Gastrocnemius medialis (tissue), 4 donors: Measurements from ENCODE around the gene TRMT44. TPM values are rescaled to one million over a fixed set of nuclear protein-coding genes. Genes with fewer than 3 reads are reported as not detected.

Experiments used
- ATAC-seq, 2 donors: fragments of 150-250 bp; one replicate each; pipeline ENCODE4 v1.9.1; 2016
- DNase-seq, 2 donors: peaks; one replicate each; pipeline ENCODE4 v3.0.0-alpha.2; 2019
- H3K27ac ChIP-seq, 4 donors: fragments of 200-600 bp; sonication (generic); 1 replicate in 1 of 4; 2 replicates in 3 of 4; pipeline ENCODE4 v1.5.1; 2016 to 2018; ENCODE audit warnings: mild to moderate bottlenecking in 2 of 4, moderate library complexity in 1 of 4
- H3K27me3 ChIP-seq, 3 donors: fragments of 200-600 bp; sonication (generic) in 2 of 3; 1 replicate in 1 of 3; 2 replicates in 2 of 3; pipeline versions ENCODE4 v1.5.1 to v1.6.0; 2016 to 2019; ENCODE audit warnings: mild to moderate bottlenecking in 1 of 3, moderate library complexity in 1 of 3
- H3K36me3 ChIP-seq, 2 donors: fragments of 200-600 bp; sonication (generic) in 1 of 2; one replicate each; pipeline ENCODE4 v1.5.1; 2017 to 2018
- H3K4me1 ChIP-seq, 2 donors: fragments of 200-600 bp; sonication (generic) in 1 of 2; one replicate each; pipeline ENCODE4 v1.5.1; 2016 to 2017; ENCODE audit warnings: mild to moderate bottlenecking in 2 of 2
- H3K4me3 ChIP-seq, 4 donors: fragments of 200-600 bp; sonication (generic) in 3 of 4; 1 replicate in 1 of 4; 2 replicates in 3 of 4; pipeline ENCODE4 v1.5.1; 2016 to 2019; ENCODE audit warnings: mild to moderate bottlenecking in 2 of 4
- H3K9me3 ChIP-seq, 3 donors: fragments of 200-600 bp; sonication (generic) in 2 of 3; 1 replicate in 1 of 3; 2 replicates in 2 of 3; pipeline ENCODE4 v1.5.1; 2016 to 2019
- POLR2A ChIP-seq, 2 donors: fragments of 450-650 bp; IDR thresholded peaks; one replicate each; pipeline ENCODE4 v1.6.1; 2017; ENCODE audit warnings: antibody characterized with exemption in 2 of 2, mild to moderate bottlenecking in 2 of 2, moderate library complexity in 2 of 2
- in situ Hi-C, 4 donors: fragments of 200-750 bp; cut with MboI; loops; one replicate each; pipeline versions ENCODE4 v1.15.0 to v1.8.0; 2017; ENCODE audit warnings: low sequenced_read_pairs in 4 of 4
- intact Hi-C: fragments of 100-400 bp; cut with DNase I; formaldehyde crosslinking; loops from one replicate; pipeline ENCODE4 v1.15.1; 2023; ENCODE audit warnings: low total_unique reads
- total RNA-seq, 4 donors: library from RNA; depleted of rRNA; stranded (reverse); fragments of >200 nt; gene quantifications; one replicate each; pipeline versions ENCODE4 v1.1.0 to v1.2.3, GENCODE V29; 2016
- TF ChIP-seq, protein P1 (sequence below), 5 experiments: fragments of 450-650 bp in 3 of 5; fragments of 200-600 bp in 2 of 5; sonication (generic) in 2 of 5; IDR thresholded peaks in 4 of 5; conservative IDR thresholded peaks in 1 of 5; 1 replicate in 4 of 5; 2 replicates in 1 of 5; pipeline ENCODE4 v1.5.1; 2016 to 2019; ENCODE audit warnings: antibody characterized with exemption in 5 of 5, mild to moderate bottlenecking in 3 of 5, moderate library complexity in 3 of 5

The TRMT44 gene
- total RNA-seq, 4 donors from 2014 or later, result 7.5 to 16.4 (median 10.2) TPM

DNA sequence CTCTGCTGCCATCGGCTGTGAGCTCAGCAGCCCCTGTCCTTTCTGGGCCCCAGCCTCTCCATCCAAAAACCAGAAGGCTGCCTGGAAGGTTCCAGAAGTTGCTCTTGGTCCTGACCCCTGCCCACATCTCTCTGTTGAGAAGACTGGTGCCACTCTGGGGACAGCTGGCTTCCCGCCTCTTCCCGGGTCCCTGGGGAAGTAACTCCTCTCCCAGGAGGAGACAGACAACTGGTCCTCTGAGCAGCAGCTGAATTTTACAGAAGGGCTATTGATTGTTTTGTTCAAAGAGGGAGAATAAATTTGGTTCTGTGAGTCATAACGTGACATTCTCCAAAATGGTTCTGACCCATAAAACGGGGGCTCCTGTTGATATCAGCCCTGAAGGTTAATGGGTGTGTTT is 61.2 kb downstream of the TRMT44 start:
- ATAC-seq (no peak), DNase-seq (no peak)
- H3K27ac ChIP-seq, result no peak overlapping the region
- H3K4me1 ChIP-seq, result peaks cover 4 to 6% of the 10 kb centered on the region in 2 donors
- in situ Hi-C loops (no loop called here), intact Hi-C loops (no loop called here)
- H3K27me3 ChIP-seq, result no peaks in the 10 kb centered on the region
- TF ChIP-seq POLR2A (IDR thresholded peaks at IDR 0.05), result no peak
- TF ChIP-seq, protein P1, sequence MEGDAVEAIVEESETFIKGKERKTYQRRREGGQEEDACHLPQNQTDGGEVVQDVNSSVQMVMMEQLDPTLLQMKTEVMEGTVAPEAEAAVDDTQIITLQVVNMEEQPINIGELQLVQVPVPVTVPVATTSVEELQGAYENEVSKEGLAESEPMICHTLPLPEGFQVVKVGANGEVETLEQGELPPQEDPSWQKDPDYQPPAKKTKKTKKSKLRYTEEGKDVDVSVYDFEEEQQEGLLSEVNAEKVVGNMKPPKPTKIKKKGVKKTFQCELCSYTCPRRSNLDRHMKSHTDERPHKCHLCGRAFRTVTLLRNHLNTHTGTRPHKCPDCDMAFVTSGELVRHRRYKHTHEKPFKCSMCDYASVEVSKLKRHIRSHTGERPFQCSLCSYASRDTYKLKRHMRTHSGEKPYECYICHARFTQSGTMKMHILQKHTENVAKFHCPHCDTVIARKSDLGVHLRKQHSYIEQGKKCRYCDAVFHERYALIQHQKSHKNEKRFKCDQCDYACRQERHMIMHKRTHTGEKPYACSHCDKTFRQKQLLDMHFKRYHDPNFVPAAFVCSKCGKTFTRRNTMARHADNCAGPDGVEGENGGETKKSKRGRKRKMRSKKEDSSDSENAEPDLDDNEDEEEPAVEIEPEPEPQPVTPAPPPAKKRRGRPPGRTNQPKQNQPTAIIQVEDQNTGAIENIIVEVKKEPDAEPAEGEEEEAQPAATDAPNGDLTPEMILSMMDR (IDR thresholded peaks at IDR 0.05 in 4 of 5, conservative IDR thresholded peaks at IDR 0.05 in 1 of 5), result no peak
- H3K36me3 ChIP-seq, result no peaks in the 10 kb centered on the region
- H3K9me3 ChIP-seq, result no peaks in the 10 kb centered on the region
- no peak overlapping the region for H3K4me3 ChIP-seq

DNA sequence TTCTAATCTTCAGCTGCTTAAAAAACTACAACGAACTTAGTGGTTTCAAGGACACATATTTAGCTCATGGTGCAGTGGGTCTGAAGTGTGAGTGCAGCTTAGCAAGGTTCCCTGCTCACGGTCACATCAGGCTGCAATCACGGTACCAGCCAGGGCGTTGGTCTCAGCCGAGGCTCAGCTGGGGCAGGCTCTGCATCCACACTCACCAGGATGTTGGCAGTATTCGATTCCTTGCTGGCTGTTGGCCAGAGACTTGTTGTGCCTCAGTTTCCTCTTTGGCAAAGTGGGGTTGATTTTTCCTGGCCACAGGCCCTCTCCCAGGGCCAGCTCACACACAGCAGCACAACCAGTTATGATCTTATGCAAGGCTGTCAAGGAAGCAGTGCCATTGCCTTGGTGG is 61.8 kb downstream of the TRMT44 start:
- DNase-seq (no peak), ATAC-seq (no peak)
- Histone ChIP-seq H3K4me1 (peaks cover 6 to 8% of the 10 kb centered on the region in 2 donors), H3K4me3 (no peak overlapping the region), H3K27me3 (no peaks in the 10 kb centered on the region), H3K27ac (no peak overlapping the region), H3K9me3 (no peaks in the 10 kb centered on the region), H3K36me3 (no peaks in the 10 kb centered on the region)
- in situ Hi-C loops (no loop called here), intact Hi-C loops (no loop called here)
- TF ChIP-seq, protein P1 (IDR thresholded peaks at IDR 0.05 in 4 of 5, conservative IDR thresholded peaks at IDR 0.05 in 1 of 5), result no peak
- no peak for TF ChIP-seq POLR2A (IDR thresholded peaks at IDR 0.05)

DNA sequence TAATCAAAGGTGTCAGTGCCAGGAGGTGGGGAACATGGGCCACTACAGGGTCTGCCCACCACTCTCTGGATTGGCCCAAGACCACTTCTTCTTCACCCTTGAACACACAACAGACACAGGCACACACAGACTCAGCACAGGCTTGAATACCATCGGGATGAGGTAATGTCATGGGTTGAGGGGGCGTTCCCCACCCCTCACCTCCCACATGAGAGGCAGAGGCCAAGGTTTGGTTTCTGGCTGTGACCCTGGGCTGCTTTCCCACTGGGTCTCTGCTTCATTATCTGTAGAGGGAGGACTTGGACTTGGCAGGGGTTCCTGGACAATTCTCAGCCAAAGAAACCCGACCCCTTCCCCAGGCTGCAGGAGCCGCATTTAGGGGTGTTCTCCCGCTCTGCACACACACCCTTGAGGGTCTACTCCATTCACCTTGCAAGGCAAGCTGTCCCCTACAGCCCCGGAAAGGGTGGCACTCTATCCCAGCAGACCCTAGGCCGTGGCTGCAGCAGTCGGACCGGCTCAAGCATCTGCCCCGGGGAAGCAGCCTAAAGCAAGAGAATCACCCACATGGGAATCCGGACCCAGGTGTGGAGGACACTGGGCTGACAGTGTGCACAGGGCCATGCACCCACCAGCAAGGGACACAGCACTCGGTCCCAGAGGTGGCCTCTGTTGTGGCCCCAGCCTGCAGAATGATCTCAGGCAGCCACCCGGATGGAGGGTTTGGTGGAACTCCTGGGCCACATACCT is 62.4 kb downstream of the TRMT44 start:
- Histone ChIP-seq H3K9me3 (no peaks in the 10 kb centered on the region), H3K36me3 (no peaks in the 10 kb centered on the region), H3K27me3 (no peaks in the 10 kb centered on the region), H3K4me1 (peaks cover 6 to 8% of the 10 kb centered on the region in 2 donors), H3K4me3 (no peak overlapping the region), H3K27ac (no peak overlapping the region)
- DNase-seq (no peak), ATAC-seq (no peak)
- intact Hi-C loops (no loop called here), in situ Hi-C loops (no loop called here)
- no peak for TF ChIP-seq POLR2A (IDR thresholded peaks at IDR 0.05)
- TF ChIP-seq, protein P1 (IDR thresholded peaks at IDR 0.05 in 4 of 5, conservative IDR thresholded peaks at IDR 0.05 in 1 of 5), result no peak

DNA sequence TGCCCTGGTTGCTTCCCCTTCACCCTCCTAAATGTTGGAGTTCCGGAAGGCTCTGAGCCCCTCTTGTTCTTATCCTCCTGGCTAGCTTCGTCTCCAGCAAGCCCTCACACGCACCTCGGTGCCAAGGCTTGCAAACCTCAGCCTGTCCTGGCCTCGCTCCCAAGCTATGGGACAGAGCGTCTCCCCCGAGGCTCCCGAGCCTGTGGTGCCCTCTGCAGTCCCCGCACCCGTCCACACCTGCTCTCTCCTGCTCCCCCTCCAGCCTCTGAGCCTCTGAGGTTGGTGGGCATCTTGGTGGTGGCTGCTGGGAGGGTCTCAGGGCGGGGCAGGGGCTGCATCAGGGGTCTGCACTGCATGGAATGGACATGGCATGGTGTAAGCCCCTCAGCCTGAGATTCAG is 63.2 kb downstream of the TRMT44 start:
- no peaks in the 10 kb centered on the region for H3K36me3 ChIP-seq
- H3K27me3 ChIP-seq, result no peaks in the 10 kb centered on the region
- DNase-seq (no peak), ATAC-seq (no peak)
- intact Hi-C loops, result no loop called here
- no peak overlapping the region for H3K4me3 ChIP-seq
- H3K27ac ChIP-seq, result no peak overlapping the region
- in situ Hi-C loops, result no loop called here
- no peaks in the 10 kb centered on the region for H3K9me3 ChIP-seq
- H3K4me1 ChIP-seq, result peaks cover 6 to 8% of the 10 kb centered on the region in 2 donors
- TF ChIP-seq, protein P1 (IDR thresholded peaks at IDR 0.05 in 4 of 5, conservative IDR thresholded peaks at IDR 0.05 in 1 of 5), result no peak
- TF ChIP-seq POLR2A (IDR thresholded peaks at IDR 0.05), result no peak
